Stomach (tissue), 9 donors: ENCODE results near the gene CDC42BPG. TPM values are rescaled to one million over a fixed set of nuclear protein-coding genes. Genes with fewer than 3 reads are reported as not detected.

ENCODE experiments used
- DNase-seq, 2 donors: peaks; one replicate each; pipeline versions ENCODE4 v3.0.0 to v3.0.0-alpha.2; 2013 to 2019
- H3K27ac ChIP-seq, 5 donors: fragments of 200-600 bp in 4 of 5; sonication (generic) in 4 of 5; one replicate each; pipeline ENCODE4 v1.5.1; 2013 to 2019; ENCODE audit warnings: mild to moderate bottlenecking in 1 of 5, moderate library complexity in 1 of 5
- H3K27me3 ChIP-seq, 3 donors: fragments of 200-600 bp; sonication (generic); one replicate each; pipeline ENCODE4 v1.5.1; 2017 to 2019; ENCODE audit warnings: mixed run types in 1 of 3
- H3K36me3 ChIP-seq, 4 donors: fragments of 200-600 bp; sonication (generic); 1 replicate in 3 of 4; 2 replicates in 1 of 4; pipeline ENCODE4 v1.5.1; 2016 to 2019
- H3K4me1 ChIP-seq, 4 donors: fragments of 200-600 bp; sonication (generic); one replicate each; pipeline ENCODE4 v1.5.1; 2016 to 2019
- H3K4me3 ChIP-seq, 4 donors: fragments of 200-600 bp; sonication (generic) in 3 of 4; one replicate each; pipeline ENCODE4 v1.5.1; 2016 to 2019; ENCODE audit warnings: mild to moderate bottlenecking in 1 of 4
- H3K9me3 ChIP-seq, 4 donors: fragments of 200-600 bp; sonication (generic); one replicate each; pipeline ENCODE4 v1.5.1; 2016 to 2019
- EP300 ChIP-seq: sonication (generic); formaldehyde crosslinking; IDR thresholded peaks from one replicate; pipeline ENCODE4 v1.6.1; 2017; ENCODE audit warnings: antibody characterized with exemption
- POLR2A ChIP-seq, 4 donors: fragments of 450-650 bp; IDR thresholded peaks; one replicate each; pipeline ENCODE4 v1.6.1; 2016; ENCODE audit warnings: antibody characterized with exemption in 4 of 4, control low read depth in 2 of 4, mild to moderate bottlenecking in 1 of 4, moderate library complexity in 1 of 4
- POLR2AphosphoS5 ChIP-seq, 3 donors: sonication (generic); formaldehyde crosslinking; IDR thresholded peaks; one replicate each; pipeline ENCODE4 v1.6.1; 2016; ENCODE audit warnings: antibody characterized with exemption in 3 of 3
- WGBS, 5 donors: extraction: QIAGEN DNeasy Blood & Tissue Kit in 3 of 5; methylation state at CpG; one replicate each; pipeline versions ENCODE4 v1.1.5 to v1.1.7; 2013 to 2018; 5-methylcytosine and 5-hydroxymethylcytosine counted together
- intact Hi-C: fragments of 100-400 bp; cut with DNase I; formaldehyde crosslinking; loops from one replicate; pipeline ENCODE4 v1.15.1; 2023; ENCODE audit warnings: low total_unique reads
- polyA plus RNA-seq, 3 donors: library from polyadenylated mRNA; stranded (reverse); fragments of 200-250 nt; gene quantifications; one replicate each; pipeline ENCODE4 v1.2.3, GENCODE V29; 2013
- total RNA-seq, 5 donors: library from RNA; depleted of rRNA; stranded (reverse); fragments of >200 nt; gene quantifications; one replicate each; pipeline versions ENCODE4 v1.1.0 to v1.2.3, GENCODE V29; 2014 to 2016
- TF ChIP-seq, protein P1 (sequence below), 7 experiments: fragments of 450-650 bp in 4 of 7; fragments of 200-600 bp in 3 of 7; sonication (generic) in 3 of 7; IDR thresholded peaks; one replicate each; pipeline ENCODE4 v1.5.1; 2016 to 2019; ENCODE audit warnings: antibody characterized with exemption in 7 of 7, control low read depth in 2 of 7, mild to moderate bottlenecking in 1 of 7
- donor health status: healthy with polysubstance abuse.
- donor health status: Bipolar disorder and iron deficiency.
- donor health status: healthy.

Gene CDC42BPG
- total and polyA plus RNA-seq, 8 donors, result 8.9 to 66.5 (median 26.2) TPM

DNA sequence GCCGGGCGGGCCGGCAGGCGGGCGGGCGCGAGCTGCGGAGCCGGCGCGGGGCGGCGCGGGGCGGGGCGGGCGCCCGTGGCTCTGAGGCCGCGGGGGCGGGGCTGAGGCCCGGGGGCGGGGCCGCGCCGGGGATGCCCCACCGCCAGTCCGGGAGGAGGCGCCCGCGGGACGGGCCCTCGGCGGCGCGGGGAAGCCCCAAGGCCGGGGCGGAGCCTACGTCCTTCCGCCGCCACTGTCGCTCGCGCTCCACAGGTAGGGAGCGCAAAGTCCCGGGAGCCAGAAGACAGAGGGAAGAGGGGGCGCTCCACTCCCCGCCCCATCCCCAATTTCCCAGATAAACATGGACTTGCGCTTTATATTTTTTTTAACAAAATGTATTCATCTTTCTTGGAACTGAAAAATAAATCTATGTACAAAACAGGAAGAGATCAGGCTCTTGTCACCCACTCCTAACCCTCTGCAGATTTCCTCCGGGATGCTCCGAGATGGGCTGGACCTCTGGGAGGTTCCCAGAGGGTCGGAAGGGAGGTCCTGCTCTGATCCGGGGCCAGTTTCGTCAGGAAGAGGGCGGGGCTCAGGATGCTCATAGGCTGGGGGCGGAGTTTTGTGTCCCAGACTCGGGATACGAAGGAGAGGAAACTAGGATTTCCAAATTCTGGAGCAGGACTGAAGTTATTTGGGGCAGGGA, 41.2 kb downstream of the CDC42BPG start, which contains the start of gene MAP4K2:
TSS of gene MAP4K2 (minus strand) at position 57 of the 688 bp plus-strand sequence. CDS start 65 bp downstream, outside the sequence.
- WGBS, 5 donors, result 0 to 1% (median 1%) methylated on average over 22 to 58 of the region's 58 CpGs

DNA sequence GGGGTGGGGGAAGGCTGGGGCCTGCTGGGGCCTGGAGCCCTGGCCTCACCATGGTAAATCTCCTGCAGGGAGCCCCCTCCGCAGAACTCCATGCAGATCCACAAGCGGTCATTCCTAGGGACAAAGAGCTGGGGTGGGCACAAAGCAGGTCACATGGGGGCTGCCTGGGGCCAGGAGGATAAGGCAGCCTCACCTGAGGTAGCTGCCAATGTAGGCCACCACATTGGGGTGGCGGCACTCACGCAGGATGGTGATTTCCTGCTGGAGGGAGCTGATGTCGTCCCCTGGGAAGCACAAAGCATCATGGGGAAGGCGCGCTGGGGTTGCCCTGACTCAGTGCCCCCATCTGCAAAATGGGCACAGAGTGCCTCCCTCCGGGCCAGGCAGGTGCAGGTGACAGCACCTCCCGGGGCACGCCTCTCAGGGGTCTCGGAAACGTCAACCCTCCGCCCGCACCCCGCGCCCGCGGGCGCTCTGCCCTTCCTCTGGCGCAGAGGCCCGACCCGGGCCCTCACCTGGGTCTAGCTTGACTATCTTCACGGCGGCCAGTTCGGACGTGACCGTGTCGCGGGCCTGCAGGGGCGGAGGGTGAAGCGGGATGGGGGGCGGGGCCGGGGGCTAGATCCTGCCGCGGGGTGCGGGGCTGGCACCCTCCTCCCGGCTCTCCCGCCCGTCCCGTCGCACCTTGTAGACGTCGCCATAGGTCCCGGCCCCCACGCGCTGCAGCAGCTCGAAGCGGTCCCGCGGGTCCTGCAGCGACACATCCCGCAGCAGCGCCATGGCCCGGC, 41.9 kb downstream of the CDC42BPG start:
- no peak for TF ChIP-seq POLR2A (IDR thresholded peaks at IDR 0.05)
- no peak for TF ChIP-seq EP300
- TF ChIP-seq, protein P1, sequence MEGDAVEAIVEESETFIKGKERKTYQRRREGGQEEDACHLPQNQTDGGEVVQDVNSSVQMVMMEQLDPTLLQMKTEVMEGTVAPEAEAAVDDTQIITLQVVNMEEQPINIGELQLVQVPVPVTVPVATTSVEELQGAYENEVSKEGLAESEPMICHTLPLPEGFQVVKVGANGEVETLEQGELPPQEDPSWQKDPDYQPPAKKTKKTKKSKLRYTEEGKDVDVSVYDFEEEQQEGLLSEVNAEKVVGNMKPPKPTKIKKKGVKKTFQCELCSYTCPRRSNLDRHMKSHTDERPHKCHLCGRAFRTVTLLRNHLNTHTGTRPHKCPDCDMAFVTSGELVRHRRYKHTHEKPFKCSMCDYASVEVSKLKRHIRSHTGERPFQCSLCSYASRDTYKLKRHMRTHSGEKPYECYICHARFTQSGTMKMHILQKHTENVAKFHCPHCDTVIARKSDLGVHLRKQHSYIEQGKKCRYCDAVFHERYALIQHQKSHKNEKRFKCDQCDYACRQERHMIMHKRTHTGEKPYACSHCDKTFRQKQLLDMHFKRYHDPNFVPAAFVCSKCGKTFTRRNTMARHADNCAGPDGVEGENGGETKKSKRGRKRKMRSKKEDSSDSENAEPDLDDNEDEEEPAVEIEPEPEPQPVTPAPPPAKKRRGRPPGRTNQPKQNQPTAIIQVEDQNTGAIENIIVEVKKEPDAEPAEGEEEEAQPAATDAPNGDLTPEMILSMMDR (IDR thresholded peaks at IDR 0.05), result no peak
- TF ChIP-seq POLR2AphosphoS5 (IDR thresholded peaks at IDR 0.05), result no peak
- DNase-seq, result peak in 1 of 2 donors; percentile 59
- peaks cover 24 to 35% (median 33%) of the 10 kb centered on the region in 4 donors for H3K4me1 ChIP-seq
- WGBS, 5 donors, result 7 to 24% (median 10%) methylated on average over 10 to 54 of the region's 54 CpGs
- peak overlapping the region; percentile 57 to 91 (median 85) for H3K27ac ChIP-seq
- no peaks in the 10 kb centered on the region for H3K9me3 ChIP-seq
- intact Hi-C loops, result no loop called here
- H3K4me3 ChIP-seq, result peak overlapping the region; percentile 58 to 73 (median 67)
- H3K27me3 ChIP-seq, result no peaks in the 10 kb centered on the region
- H3K36me3 ChIP-seq, result peaks cover 10 to 68% (median 53%) of the 10 kb centered on the region in 4 donors

More for the DNA sequence above, 41.2 kb downstream of the CDC42BPG start, which contains the start of gene MAP4K2:
- intact Hi-C loops, result no loop called here
- peaks cover 10 to 65% (median 58%) of the 10 kb centered on the region in 4 donors for H3K36me3 ChIP-seq
- peak within 1 kb of the TSS; percentile 78 to 91 (median 88) for H3K27ac ChIP-seq
- no peaks in the 10 kb centered on the region for H3K9me3 ChIP-seq
- no peaks in the 10 kb centered on the region for H3K27me3 ChIP-seq
- TF ChIP-seq POLR2A (IDR thresholded peaks at IDR 0.05), result no peak
- no peak for TF ChIP-seq POLR2AphosphoS5 (IDR thresholded peaks at IDR 0.05)
- no peak for TF ChIP-seq EP300
- TF ChIP-seq, protein P1 (IDR thresholded peaks at IDR 0.05), result peak in 2 of 7 experiments; percentile 12 to 24
- peak; percentile 94 to 96 for DNase-seq
- peaks cover 24 to 41% (median 34%) of the 10 kb centered on the region in 4 donors for H3K4me1 ChIP-seq
- peak within 1 kb of the TSS; percentile 58 to 73 (median 67) for H3K4me3 ChIP-seq

DNA sequence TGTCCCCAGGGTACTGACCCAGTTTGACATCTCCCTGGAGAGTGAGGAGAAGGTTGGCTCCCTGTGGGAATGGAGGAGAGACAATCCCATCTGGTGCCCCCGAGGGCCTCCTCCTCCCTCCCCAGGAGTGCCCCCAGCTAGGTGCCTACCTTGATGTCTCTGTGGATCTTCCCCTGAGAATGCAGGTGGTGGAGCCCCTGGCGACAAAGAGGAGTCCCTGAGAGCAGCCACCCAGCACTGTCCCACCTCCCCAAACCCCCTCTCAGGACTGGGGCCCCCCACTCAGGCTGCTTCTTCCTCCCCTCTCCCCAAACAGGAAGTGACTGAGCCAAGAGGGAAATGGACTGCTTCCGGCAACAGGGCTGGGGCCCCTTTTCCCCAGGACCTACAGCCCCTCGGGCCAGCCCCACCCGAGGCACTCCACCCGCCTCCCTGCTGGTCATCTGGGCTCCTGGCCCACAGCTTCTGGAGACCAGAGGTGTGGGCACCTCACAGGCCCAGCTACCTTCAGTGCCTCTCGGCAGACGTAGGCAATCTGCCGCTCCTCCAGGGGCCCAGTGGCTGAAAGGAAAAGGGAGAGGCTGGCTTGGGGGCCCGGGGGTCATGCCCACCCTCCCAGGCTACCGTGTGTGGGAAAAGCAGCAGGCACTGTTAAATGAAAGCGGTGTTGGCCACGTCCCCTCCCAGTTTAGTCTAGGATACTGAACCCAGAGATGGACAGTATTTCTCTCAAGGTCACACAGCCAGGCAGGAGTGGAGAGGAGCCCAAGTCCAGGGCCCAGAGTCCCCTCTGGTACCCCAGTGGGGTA, 42.7 kb downstream of the CDC42BPG start:
- WGBS, 5 donors, result 42 to 52% (median 49%) methylated on average over 8 to 13 of the region's 13 CpGs
- DNase-seq, result peak in 1 of 2 donors; percentile 57
- TF ChIP-seq EP300 (no peak), POLR2A (IDR thresholded peaks at IDR 0.05) (no peak)
- Histone ChIP-seq H3K36me3 (peaks cover 10 to 68% (median 52%) of the 10 kb centered on the region in 4 donors), H3K27ac (peak overlapping the region; percentile 48 to 91 (median 85)), H3K4me1 (peaks cover 24 to 35% (median 33%) of the 10 kb centered on the region in 4 donors), H3K27me3 (no peaks in the 10 kb centered on the region), H3K9me3 (no peaks in the 10 kb centered on the region), H3K4me3 (peak overlapping the region; percentile 58 to 73 (median 67))
- intact Hi-C loops, result no loop called here

DNA sequence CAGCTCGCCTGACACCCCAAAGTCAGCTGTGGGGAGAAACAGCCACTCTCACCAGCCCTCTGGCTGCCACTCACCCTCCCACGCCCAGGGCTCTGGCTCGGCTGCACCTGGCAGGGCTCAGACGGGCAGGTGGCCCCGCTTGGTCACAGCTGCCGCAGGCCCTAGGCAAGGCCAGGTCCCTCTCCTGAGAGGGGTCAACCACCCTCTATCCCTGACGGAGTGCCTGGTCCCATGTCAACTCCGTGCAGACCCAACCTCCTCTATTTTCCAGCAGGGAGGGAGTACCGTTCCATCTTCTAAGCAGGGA, 43.3 kb downstream of the CDC42BPG start:
- peak overlapping the region in 3 of 5 donors; percentile 85 to 91 (median 90) for H3K27ac ChIP-seq
- H3K4me1 ChIP-seq, result peaks cover 24 to 35% (median 33%) of the 10 kb centered on the region in 4 donors
- TF ChIP-seq, protein P1 (IDR thresholded peaks at IDR 0.05), result no peak
- TF ChIP-seq POLR2AphosphoS5 (IDR thresholded peaks at IDR 0.05), result no peak
- no peak for TF ChIP-seq EP300
- TF ChIP-seq POLR2A (IDR thresholded peaks at IDR 0.05), result no peak
- H3K27me3 ChIP-seq, result no peaks in the 10 kb centered on the region
- H3K36me3 ChIP-seq, result peaks cover 10 to 68% (median 53%) of the 10 kb centered on the region in 4 donors
- 45 to 77% (median 74%) methylated on average over 7 to 9 of the region's 9 CpGs for WGBS, 5 donors
- H3K4me3 ChIP-seq, result no peak overlapping the region
- intact Hi-C loops, result no loop called here
- H3K9me3 ChIP-seq, result no peaks in the 10 kb centered on the region
- no peak for DNase-seq
